Neural progenitor cell (in vitro differentiated cells): ENCODE results near the gene GPR183. TPM values are rescaled to one million over a fixed set of nuclear protein-coding genes. Genes with fewer than 3 reads are reported as not detected.

Experiments used
- DNase-seq: peaks from one replicate; pipeline ENCODE4 v3.0.0-alpha.2; 2016; ENCODE audit warnings: low spot score
- H2AFZ ChIP-seq: fragments of 200-600 bp; sonication (generic); replicated peaks from 2 replicates; pipeline ENCODE4 v1.6.1; 2016; ENCODE audit warnings: antibody characterized with exemption
- H3F3A ChIP-seq: fragments of 200-600 bp; sonication (generic); 2 replicates; pipeline ENCODE4 v1.6.1; 2016; ENCODE audit warnings: antibody characterized with exemption, low read depth
- H3K27ac ChIP-seq: fragments of 200-600 bp; sonication (generic); 2 replicates; pipeline ENCODE4 v1.5.1; 2016; ENCODE audit warnings: mild to moderate bottlenecking
- H3K27me3 ChIP-seq: fragments of 200-600 bp; sonication (generic); 2 replicates; pipeline ENCODE4 v1.6.1; 2016; ENCODE audit warnings: mild to moderate bottlenecking, moderate library complexity
- H3K36me3 ChIP-seq: fragments of 200-600 bp; sonication (generic); 2 replicates; pipeline ENCODE4 v1.5.1; 2016
- H3K4me1 ChIP-seq: fragments of 200-600 bp; sonication (generic); 2 replicates; pipeline ENCODE4 v1.6.1; 2016; ENCODE audit warnings: mixed run types
- H3K4me2 ChIP-seq: fragments of 200-600 bp; sonication (generic); 2 replicates; pipeline ENCODE4 v1.6.1; 2016
- H3K4me3 ChIP-seq: fragments of 200-600 bp; sonication (generic); 2 replicates; pipeline ENCODE4 v1.5.1; 2016
- H3K79me2 ChIP-seq: fragments of 200-600 bp; sonication (generic); 2 replicates; pipeline ENCODE4 v1.6.1; 2016; ENCODE audit warnings: low read depth
- H3K9ac ChIP-seq: fragments of 200-600 bp; sonication (generic); 2 replicates; pipeline ENCODE4 v1.6.1; 2016
- H3K9me3 ChIP-seq: fragments of 200-600 bp; sonication (generic); 2 replicates; pipeline ENCODE4 v1.5.1; 2016; ENCODE audit warnings: low read depth
- H4K20me1 ChIP-seq: fragments of 200-600 bp; sonication (generic); 2 replicates; pipeline ENCODE4 v1.6.1; 2016; ENCODE audit warnings: low read depth
- H3K27ac Mint-ChIP-seq: 3 replicates; pipeline ENCODE4 v1.8.0; 2021; ENCODE audit warnings: mixed read lengths
- H3K27me3 Mint-ChIP-seq: 2 replicates; pipeline ENCODE4 v1.8.0; 2022; ENCODE audit warnings: low read depth, mild to moderate bottlenecking, inconsistent platforms, moderate library complexity, mixed read lengths; ENCODE audit not compliant: insufficient read depth
- H3K36me3 Mint-ChIP-seq: 3 replicates; pipeline ENCODE4 v1.8.0; 2021; ENCODE audit warnings: mixed read lengths
- H3K4me1 Mint-ChIP-seq: 3 replicates; pipeline ENCODE4 v1.8.0; 2021; ENCODE audit warnings: mixed read lengths
- H3K4me3 Mint-ChIP-seq: 3 replicates; pipeline ENCODE4 v1.8.0; 2021; ENCODE audit warnings: mild to moderate bottlenecking, moderate library complexity, mixed read lengths
- H3K9me3 Mint-ChIP-seq: 3 replicates; pipeline ENCODE4 v1.8.0; 2020; ENCODE audit warnings: mixed read lengths
- EZH2 ChIP-seq: fragments of 200-600 bp; sonication (generic); IDR thresholded peaks from 2 replicates; pipeline ENCODE4 v1.6.1; 2017; ENCODE audit warnings: antibody characterized with exemption, mild to moderate bottlenecking, moderate library complexity
- EZH2phosphoT487 ChIP-seq: fragments of 200-600 bp; sonication (generic); IDR thresholded peaks from 2 replicates; pipeline ENCODE4 v1.6.1; 2017; ENCODE audit warnings: antibody characterized with exemption
- total RNA-seq: library from RNA; depleted of rRNA; stranded (reverse); fragments of >200 nt; gene quantifications from 2 replicates; pipeline ENCODE4 v1.2.3, GENCODE V29; 2015; ENCODE audit warnings: low replicate concordance
- TF ChIP-seq, protein P1 (sequence below): fragments of 200-600 bp; sonication (generic); IDR thresholded peaks from 2 replicates; pipeline ENCODE4 v1.5.1; 2017; ENCODE audit warnings: antibody characterized with exemption, mild to moderate bottlenecking

Gene GPR183
- total RNA-seq, 1 donor from 2014 or later: not detected

DNA sequence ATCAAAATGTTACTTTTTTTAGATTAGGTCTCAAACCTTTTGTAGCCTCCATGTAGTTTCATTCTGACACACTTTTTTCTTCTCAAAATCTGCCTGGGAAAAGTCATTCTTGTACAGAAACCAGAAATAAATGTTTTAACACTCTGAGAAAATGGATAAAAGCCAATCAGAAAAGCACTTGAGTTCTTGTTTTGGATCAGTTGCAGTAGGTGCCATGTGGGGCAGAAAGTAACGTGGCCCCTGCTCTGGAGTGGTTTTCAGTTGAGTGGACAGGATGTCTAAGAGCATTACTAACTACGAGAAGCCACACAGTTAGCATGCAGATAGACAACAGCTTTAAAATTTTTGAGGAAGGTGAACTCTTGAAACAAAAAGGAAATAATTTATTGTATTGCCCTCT lies 19.1 kb downstream of the GPR183 start:
- Mint-ChIP-seq H3K4me3 (no peak overlapping the region), H3K27me3 (peaks cover 2% of the 10 kb centered on the region), H3K4me1 (no peaks in the 10 kb centered on the region), H3K27ac (no peak overlapping the region), H3K36me3 (peaks cover 2% of the 10 kb centered on the region), H3K9me3 (no peaks in the 10 kb centered on the region)
- H3K36me3 ChIP-seq: no peaks in the 10 kb centered on the region
- TF ChIP-seq EZH2phosphoT487 (no peak), EZH2 (no peak)
- TF ChIP-seq, protein P1, sequence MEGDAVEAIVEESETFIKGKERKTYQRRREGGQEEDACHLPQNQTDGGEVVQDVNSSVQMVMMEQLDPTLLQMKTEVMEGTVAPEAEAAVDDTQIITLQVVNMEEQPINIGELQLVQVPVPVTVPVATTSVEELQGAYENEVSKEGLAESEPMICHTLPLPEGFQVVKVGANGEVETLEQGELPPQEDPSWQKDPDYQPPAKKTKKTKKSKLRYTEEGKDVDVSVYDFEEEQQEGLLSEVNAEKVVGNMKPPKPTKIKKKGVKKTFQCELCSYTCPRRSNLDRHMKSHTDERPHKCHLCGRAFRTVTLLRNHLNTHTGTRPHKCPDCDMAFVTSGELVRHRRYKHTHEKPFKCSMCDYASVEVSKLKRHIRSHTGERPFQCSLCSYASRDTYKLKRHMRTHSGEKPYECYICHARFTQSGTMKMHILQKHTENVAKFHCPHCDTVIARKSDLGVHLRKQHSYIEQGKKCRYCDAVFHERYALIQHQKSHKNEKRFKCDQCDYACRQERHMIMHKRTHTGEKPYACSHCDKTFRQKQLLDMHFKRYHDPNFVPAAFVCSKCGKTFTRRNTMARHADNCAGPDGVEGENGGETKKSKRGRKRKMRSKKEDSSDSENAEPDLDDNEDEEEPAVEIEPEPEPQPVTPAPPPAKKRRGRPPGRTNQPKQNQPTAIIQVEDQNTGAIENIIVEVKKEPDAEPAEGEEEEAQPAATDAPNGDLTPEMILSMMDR: no peak
- peaks cover 9% of the 10 kb centered on the region for H4K20me1 ChIP-seq
- DNase-seq: no peak
- no peak overlapping the region for H3K9ac ChIP-seq
- no peak overlapping the region for H3K27ac ChIP-seq
- no peaks in the 10 kb centered on the region for H3K9me3 ChIP-seq
- no peak overlapping the region for H2AFZ ChIP-seq
- H3K4me3 ChIP-seq: no peak overlapping the region
- no peaks in the 10 kb centered on the region for H3K79me2 ChIP-seq
- H3K4me2 ChIP-seq: no peak overlapping the region
- no peaks in the 10 kb centered on the region for H3K4me1 ChIP-seq
- H3K27me3 ChIP-seq: no peaks in the 10 kb centered on the region
- no peaks in the 10 kb centered on the region for H3F3A ChIP-seq

DNA sequence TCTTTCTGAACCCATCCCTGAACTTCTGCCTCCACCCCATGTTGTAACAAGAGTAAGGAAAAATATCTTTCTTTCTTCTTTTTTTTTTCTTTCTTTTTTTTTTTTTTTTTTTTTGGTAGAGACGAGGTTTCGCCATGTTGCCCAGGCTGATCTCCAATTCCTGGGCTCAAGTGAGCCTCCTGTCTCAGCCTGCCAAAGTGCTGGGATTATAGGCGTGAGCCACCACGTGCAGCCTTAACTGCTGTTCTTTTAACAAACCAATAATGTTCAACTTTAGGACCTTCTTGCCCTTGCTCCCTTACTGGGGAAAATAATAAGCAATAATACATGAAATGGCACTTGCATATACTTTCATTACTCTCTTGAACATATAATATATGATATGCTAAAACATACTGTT lies 19.6 kb downstream of the GPR183 start:
- H3K9me3 Mint-ChIP-seq: no peaks in the 10 kb centered on the region
- H3K79me2 ChIP-seq: no peaks in the 10 kb centered on the region
- peaks cover 2% of the 10 kb centered on the region for H3K36me3 Mint-ChIP-seq
- no peak overlapping the region for H3K4me2 ChIP-seq
- no peaks in the 10 kb centered on the region for H3K4me1 ChIP-seq
- H3K9ac ChIP-seq: no peak overlapping the region
- no peak overlapping the region for H3K4me3 ChIP-seq
- H2AFZ ChIP-seq: no peak overlapping the region
- no peaks in the 10 kb centered on the region for H3K36me3 ChIP-seq
- H3K27ac ChIP-seq: no peak overlapping the region
- no peak overlapping the region for H3K4me3 Mint-ChIP-seq
- TF ChIP-seq, protein P1: no peak
- TF ChIP-seq EZH2 (no peak), EZH2phosphoT487 (no peak)
- H3F3A ChIP-seq: no peaks in the 10 kb centered on the region
- H4K20me1 ChIP-seq: peaks cover 9% of the 10 kb centered on the region
- no peaks in the 10 kb centered on the region for H3K9me3 ChIP-seq
- H3K27ac Mint-ChIP-seq: no peak overlapping the region
- no peak for DNase-seq
- no peaks in the 10 kb centered on the region for H3K4me1 Mint-ChIP-seq
- H3K27me3 ChIP-seq: no peaks in the 10 kb centered on the region
- H3K27me3 Mint-ChIP-seq: peaks cover 2% of the 10 kb centered on the region

DNA sequence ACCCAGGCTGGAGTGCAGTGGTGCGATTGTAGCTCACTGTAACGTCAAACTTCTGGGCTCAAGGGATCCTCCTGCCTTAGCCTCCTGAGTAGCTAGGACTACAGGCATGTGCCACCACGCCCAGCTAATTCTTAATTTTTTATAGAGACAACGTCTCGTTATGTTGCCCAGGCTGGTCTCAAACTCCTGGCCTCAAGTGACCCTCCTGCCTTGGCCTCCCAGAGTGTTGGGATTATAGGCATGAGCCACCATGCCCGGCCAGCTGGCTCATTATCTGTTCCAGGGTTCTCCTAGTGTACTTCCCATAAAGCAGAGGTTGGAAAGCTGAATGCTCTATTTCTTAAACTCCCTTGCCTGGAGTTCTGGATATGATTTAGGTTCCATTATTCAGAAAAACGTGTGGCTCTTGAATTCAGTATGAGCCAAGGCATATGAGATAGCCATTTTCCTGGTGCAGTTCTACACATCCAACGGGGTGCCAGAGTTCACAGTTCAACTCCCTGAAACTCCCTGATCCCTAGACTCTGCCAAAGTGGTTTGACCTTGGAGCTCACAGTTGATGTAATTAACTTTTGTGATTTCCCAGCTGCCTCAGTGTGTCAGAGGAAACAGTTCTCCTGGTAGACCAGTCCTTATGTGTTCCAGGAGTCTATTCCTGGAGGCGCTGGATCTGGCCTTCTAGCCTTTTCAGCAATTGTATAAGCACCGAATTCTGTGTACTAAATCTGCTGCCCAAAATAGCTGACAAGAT lies 21.6 kb downstream of the GPR183 start:
- no peak overlapping the region for H3K9ac ChIP-seq
- H4K20me1 ChIP-seq: peaks cover 9% of the 10 kb centered on the region
- no peak for TF ChIP-seq EZH2
- TF ChIP-seq EZH2phosphoT487: no peak
- TF ChIP-seq, protein P1: no peak

More for the DNA sequence above, 21.6 kb downstream of the GPR183 start:
- Histone ChIP-seq H3K79me2 (no peaks in the 10 kb centered on the region), H3K27me3 (no peaks in the 10 kb centered on the region), H2AFZ (no peak overlapping the region), H3K4me2 (no peak overlapping the region), H3K4me3 (no peak overlapping the region), H3K27ac (no peak overlapping the region), H3K4me1 (no peaks in the 10 kb centered on the region), H3K9me3 (no peaks in the 10 kb centered on the region), H3K36me3 (no peaks in the 10 kb centered on the region), H3F3A (peaks cover 4% of the 10 kb centered on the region)
- Mint-ChIP-seq H3K9me3 (no peaks in the 10 kb centered on the region), H3K4me1 (peaks cover 2% of the 10 kb centered on the region), H3K36me3 (no peaks in the 10 kb centered on the region), H3K4me3 (no peak overlapping the region), H3K27ac (no peak overlapping the region), H3K27me3 (peaks cover 2% of the 10 kb centered on the region)
- DNase-seq: no peak
